ENCODE data around the gene SKIC8.
A peak's percentile ranks its signal among the peaks of the same experiment; 100 is the strongest.

SKIC8 gene

DNA sequence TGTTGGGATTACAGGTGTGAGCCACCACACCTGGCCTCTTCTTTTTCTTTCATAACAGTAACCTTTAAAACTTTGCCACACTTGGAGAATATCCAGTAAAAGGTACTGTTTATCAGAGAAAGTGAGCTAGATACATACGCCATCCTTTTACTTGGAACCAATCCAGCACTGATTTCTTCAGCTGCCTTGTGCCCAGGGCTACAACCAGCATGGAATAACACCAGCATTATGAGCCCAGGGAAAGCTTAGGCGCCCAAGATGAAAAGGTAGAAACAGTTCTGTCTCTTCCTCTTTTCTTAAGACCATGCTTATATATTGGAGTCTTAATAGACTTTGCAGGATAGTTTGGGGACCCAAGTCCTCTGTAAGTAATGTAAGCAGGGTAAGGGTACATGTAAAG lies 8.4 kb downstream of the SKIC8 start:
- no peak for DNase-seq

DNA sequence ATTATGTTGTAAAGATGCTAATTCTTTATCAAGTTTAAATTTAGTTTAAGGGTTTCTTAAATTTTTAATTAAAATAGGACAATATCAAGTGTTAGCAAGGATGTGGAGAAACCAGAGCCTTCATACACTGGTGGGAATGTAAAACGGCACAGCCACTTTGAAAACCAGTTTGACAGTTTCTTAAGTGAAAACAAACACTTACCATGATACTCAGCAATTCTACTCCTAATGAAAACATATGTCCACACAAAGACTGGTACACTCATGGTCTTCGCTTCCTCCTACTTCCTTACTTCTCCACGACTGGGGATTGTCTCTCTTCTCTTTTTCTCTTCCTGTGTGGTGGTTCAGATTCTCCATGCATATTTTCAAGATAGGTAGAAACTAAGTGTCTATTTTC lies 9.2 kb downstream of the SKIC8 start:
- DNase-seq: no peak

DNA sequence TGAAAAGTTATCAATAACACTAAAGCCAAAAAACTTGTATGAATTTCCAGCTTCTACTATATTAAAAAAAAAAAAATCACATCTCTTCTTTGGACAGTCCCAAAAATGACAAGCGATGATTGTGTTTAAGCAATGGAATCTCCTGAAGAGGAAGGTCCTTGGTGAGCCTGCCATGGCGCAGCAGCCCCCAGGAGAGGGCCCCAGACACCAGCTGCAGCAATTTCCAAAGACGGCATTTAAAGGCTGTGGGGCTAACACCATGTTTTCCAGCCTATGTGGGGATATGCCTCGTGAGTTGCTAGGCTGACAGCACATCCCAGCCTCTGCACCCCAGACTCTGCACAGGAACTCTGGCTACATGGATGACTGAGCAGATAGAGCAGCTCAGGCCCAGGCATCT lies 14.7 kb downstream of the SKIC8 start:
- DNase-seq: no peak

DNA sequence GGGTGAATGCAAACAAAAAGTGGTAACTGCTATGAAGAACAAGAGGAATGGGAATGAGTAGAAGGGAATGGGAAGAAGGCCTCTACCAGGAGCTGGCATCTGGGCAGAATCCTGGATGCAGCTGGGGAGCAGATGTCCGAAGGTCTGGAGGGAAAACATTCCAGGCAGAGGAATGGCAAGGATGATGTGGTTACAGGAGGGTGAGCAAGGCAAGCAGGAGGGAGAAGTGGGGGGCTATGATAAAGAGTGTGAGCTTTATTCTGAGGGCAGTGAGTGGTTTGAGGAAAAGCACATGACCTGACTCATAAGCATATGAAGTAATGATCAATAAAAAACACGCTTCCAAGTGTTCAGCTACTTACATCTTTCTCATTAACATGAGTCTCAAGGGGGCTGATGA lies 17.1 kb downstream of the SKIC8 start:
- DNase-seq: no peak

DNA sequence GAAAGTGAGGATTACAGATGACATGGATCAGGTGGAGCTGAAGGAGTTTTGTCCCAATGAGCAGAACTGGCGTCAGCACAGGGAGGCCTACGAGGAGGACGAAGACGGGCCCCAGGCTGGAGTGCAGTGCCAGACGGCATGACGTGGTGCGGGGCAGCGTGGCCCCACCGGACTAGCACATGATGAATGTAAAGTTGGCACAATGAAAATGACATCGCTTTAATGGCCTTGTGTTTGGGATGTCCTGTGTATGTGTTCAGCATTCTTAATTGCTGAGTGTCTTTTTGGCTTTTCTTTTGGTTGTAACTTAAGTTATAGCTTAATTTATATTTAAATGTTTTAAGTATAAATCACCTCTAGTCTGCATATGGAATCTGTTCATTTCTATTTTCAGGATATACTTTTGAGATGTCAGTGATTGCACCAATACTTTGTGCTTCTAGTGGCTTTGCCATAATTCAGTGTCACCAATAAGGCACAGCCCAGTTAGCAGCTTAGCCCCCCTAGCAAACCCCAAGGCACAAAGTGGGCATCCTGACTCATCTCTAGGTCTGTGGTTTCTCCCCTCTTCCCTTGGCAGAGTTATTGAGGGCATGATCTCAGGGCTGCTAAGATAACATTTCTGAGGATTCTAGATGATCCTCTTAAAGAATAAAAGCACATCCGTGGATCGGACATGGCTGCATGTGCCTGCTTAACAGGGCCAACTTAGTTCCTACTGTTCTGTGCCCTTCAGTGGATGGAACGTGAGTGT lies 18.9 kb downstream of the SKIC8 start:
- no peak for DNase-seq

DNA sequence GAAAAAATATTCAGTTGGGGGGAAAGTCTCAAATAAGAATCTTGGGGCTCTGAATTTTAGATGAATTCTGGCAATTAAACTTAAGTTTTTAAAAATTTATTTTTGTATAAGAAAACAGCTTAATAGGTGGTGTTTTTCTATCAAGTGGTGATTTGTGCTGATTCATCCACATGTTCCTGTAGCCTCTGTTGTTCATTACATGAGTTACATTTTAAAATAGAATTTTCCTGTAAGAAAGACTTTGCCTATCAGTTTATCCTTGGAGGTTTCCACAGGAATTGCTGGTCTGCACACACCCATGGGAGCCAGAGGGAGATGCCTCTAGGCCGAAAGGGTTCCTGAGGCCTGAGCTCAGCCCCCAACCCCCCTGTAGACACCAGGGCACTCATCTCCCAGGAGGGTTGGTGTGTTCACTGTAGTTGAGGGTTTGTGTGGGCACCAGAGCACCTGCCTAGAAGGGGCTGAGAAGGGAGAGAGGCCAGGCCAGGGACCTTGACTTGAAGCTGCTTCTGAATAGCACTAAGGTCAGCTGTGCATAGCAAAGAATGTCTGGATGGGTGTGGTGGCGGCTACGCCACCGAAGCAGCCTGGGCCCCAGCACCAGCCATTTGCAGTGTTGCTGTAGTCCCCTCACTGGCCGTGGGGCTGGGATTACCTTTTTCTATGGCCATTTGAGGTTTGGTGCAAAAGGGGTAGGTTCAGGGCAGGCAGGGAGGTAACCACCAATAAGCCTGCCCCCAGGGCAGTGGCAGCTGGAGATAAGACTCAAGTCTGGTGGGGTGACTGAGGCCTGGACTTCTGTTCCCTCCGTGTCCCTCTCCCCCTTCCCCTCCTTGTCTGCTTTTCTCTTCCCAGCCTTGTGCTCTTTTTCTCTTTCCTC lies 23.1 kb downstream of the SKIC8 start:
- DNase-seq: no peak

DNA sequence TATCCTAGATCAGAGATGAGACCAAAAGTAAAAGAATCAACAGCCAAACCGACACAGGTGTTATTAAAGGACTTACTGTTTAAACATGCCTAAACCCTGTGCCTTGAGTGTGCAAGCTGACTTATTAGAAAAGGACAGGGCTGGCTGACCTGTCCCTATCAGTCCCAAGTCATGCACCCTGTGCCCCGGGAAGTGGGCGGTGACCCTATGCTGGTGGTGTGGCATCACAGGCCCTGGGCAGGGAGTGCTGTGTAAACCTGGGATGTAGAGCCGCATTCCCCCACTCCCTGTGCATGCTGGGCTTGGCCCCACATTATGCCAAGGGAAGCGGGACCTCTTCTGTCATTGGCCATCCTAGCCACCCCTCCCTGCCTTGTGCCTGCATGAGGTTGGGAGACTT lies 24.4 kb downstream of the SKIC8 start:
- DNase-seq: no peak

DNA sequence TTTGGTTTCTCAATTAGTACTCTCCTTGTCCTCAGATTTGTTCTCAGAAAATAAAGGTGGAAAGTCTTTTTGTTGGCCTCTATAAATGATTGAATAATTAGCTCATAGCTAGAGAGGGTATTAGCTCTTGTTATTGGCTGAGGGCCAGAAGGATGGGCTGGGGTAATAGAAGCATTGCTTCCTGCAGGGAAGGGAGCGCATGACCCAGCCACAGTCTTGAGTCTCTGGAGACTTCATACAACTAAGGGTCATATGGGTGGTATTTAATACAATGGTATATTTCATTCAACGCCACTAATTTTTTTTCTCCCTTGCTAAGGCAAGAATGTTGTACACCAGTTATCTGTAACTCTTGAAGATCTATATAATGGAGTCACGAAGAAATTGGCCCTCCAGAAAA lies 26.6 kb downstream of the SKIC8 start:
- DNase-seq: no peak

DNA sequence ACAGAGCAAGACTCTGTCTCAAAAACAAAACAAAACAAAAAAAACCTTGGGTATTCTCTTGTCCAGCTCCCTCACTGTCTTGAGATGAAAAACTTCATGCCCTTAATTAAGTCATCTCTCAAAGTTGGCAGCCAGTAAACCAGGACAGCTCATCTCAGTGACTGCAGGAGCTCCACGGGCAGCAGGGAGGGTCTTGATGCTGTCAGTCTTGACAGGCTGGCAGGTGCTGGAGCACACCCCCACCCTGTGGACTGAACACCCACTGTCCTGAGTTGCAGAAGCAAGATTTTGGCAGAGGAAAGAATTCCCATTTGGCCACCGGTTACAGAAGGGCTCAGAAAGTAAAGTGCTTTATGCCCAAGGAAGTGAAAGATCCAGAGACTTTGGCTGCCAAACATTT lies 27.1 kb downstream of the SKIC8 start:
- no peak for DNase-seq

DNA sequence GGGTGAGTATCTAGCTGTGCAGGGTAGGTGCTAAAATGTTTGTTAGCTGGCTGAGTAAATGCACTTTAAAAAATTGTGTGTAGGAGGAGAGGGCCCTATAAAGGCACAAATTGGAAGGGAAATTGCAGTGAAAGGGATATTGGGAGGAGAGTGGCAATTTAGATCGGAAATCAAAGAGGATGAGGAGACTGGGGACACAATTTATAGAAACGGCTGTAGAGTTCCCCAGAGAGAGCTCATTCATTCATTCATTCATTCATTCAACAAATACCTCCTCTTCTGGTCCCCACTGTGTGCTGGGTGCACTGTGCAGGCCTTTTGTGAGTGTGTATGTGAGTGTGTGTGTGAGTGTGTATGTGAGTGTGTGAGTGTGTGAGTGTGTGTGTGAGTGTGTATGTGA lies 32.6 kb downstream of the SKIC8 start:
- no peak for DNase-seq

DNA sequence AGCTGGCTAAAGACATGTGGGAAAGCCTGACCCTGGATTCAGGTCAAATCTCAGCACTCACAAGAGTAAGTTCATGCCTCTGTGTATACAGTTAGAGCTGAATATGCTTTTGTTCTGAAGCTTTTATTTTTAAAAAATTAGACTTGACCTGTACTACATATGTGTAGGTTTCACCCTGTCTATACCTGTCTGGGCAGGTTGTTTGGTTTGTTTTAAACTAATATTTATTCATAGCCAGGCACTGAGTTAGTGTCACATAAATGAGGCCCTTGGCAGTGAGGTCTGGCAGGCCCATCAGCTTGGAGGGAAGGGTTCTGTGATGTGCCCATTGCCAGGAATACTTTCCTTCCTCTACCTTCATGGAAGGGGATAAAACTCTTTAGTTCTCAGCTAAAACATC lies 33.2 kb downstream of the SKIC8 start:
- DNase-seq: no peak

DNA sequence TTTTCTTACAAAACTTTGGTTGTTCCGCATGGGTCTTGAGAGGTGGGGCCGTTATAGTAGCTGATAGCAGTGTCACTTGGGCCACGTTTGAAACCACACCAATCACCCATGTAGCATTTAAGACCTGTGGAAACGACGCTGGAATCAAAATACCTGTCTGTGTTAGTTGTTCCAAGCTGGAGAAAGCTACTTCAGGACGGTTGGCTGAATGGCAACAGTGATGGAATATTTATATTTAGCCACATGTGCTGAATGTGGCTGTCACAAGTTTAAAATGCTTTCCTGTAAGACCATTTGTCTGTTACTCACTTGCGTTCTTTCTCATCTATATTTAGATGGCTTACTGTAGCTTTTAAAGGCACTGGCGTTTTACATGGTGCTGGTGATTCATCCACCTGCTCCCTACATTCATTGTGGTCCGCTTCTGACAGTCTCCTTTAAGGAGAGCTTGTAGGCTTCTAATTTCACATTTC lies 33.6 kb downstream of the SKIC8 start:
- no peak for DNase-seq

DNA sequence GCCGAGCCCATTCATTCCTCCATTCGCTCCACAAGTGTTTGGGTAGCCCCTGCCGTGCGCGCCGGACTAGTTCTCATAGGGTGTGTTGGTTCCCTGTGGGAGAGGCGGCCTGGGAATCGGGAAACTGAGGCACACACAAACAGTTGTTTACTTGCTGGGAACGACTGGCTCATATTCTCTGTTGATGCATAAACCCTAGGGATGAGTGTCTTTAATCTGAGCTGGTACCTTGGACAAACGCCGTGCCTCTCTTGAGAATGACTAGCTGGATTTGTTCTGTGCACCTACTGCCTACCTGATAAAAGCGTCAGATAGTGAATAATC lies 34.3 kb downstream of the SKIC8 start:
- no peak for DNase-seq

DNA sequence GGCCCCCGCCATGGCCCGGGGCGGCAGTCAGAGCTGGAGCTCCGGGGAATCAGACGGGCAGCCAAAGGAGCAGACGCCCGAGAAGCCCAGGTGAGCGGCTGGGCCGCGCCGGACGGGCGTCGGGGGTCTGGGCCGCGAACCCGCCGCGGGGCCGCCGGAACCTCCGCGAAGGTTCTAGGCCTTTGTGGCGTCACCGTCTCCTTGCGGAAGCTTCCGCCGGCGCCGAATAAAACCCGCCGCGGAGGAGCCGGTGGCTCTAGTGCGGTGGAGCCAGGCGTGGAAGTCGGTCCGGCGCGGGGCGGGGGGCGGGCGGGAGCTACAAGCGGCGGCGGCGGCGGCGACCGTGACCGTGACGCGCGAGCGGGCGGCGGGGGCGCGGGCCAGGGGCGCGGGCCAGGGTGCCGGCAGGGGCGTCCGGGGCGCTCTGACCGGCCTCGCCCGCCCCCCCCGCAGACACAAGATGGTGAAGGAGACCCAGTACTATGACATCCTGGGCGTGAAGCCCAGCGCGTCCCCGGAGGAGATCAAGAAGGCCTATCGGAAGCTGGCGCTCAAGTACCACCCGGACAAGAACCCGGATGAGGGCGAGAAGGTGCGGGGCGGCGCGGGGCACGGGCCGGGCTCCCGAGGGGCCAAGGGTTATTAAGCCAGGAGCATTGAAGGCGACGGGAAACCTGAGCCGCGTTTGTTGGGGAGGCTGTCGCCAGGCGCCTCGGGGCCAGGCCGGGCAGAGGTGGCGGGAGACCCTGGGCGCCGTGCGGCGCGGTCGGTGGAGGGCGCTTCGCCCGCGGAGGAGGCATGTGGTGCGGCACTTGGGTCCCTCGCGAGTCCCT lies 34.9 kb downstream of the SKIC8 start, which contains the start of gene DNAJA4:
DNAJA4 (plus strand) TSS at position 259 of the 833 bp plus-strand sequence; CDS start at position 461, 202 bp downstream.
- DNase-seq: peak; percentile 85

DNA sequence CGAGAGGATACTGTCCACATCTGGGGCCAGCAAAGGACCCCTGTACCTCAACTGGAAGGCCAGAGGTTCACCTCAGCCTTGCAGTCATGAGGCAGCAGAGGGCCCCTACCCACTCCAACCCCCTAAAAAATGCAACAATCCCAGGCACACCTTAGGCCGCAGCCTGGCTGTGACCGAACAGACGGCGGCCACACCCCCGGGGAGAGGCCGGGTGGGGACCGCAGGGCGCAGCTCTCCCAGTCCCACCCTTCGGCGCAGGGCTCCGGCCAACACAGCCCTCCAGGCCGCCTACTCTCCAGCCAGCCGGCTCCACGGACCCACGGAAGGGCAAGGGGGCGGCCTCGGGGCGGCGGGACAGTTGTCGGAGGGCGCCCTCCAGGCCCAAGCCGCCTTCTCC lies 35.5 kb downstream of the SKIC8 start:
- DNase-seq: no peak

DNA sequence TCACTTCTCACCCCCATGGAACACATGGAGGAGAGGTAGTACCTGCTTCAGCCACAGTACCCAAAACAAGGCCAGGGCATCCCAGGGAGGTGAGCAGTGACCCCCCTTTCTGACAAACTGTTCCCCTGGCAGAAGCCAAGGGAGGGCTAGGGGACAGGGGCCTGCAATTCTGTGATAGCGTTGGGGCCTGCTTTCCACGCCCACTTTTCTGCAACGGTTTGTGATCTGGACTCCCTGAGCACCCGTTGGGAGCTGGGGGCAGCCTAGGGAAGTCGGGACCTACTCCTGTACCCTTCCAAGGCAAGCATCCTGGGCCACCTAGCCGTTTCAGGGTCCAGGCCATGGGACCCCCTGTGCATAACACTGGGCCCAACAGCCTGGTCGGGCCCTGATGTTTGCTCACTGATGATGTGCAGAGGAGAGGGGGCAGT lies 36.0 kb downstream of the SKIC8 start:
- DNase-seq: no peak

DNA sequence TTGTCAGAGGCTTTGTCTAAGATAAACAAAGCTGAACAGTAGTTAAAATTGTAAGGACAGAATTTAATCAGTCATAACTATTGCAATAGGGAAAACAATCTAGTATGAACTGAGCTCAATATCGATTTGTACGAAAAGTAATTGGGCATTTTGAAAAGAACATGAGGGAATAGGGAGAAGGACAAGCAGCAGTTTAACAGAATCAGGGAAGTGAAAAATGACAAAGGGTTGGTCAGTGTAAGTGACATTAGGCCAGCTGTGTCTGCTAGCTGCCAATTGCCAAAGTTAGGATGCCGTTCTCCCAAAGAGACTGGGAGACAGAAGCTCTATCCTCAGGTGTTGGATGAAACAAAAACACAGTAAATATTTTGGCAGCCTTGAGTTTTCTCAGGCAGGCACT lies 38.3 kb downstream of the SKIC8 start:
- no peak for DNase-seq

DNA sequence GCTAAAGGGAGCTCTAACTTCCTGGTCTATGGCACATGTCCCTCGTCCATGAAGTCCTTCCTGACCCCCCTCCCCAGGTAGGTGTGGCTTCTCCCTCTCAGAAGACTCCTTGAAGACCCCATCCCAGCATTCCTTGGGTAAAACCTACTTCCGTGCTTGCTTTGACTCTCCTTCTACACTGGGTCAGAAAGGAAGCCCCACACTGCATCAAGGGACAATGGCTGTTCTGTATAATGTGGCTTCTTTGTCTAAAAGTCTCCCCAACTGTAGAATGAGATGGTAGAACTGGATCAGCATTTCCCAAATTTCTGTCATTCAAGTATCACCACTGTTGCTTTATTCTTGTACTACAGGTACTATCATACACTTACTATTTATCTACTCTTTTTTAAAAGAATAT lies 38.9 kb downstream of the SKIC8 start:
- no peak for DNase-seq

DNA sequence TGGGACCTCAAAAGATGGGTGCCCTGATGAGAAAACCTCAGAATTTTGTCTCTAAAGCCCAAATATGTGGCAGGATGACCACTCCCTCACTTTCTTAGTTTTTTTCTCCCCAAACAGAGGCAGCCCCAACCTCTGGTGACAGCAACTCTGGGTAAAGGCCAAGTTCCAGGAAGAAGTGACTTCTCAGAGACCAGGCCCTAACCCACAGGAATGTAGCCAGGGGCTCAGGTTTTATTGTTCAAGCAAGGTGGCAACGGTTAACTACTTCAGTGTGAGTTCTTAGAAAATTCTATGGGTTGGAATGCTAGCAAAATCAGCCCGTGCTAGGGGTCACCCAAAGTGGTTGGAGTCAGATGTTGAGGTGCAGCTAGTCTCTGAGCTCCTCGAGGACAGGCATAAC lies 40.2 kb downstream of the SKIC8 start:
- no peak for DNase-seq

DNA sequence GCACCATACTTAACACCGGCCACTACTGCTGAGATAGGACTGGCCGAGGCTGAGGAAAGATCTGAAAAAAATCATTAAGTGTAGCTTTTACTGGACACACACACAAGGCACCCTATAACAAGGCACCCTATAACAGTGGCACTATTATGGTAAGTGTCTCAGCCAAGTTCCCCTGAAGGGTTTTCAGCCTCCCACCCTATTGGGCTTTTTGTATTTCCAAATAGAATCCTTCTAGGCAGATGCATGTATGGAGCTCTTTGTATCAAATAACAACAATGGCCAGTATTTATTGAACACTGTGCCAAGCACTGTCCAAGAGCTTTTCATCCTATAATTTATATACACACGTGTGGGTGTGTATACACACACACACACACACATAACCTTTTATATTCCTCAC lies 41.7 kb downstream of the SKIC8 start:
- DNase-seq: no peak

DNA sequence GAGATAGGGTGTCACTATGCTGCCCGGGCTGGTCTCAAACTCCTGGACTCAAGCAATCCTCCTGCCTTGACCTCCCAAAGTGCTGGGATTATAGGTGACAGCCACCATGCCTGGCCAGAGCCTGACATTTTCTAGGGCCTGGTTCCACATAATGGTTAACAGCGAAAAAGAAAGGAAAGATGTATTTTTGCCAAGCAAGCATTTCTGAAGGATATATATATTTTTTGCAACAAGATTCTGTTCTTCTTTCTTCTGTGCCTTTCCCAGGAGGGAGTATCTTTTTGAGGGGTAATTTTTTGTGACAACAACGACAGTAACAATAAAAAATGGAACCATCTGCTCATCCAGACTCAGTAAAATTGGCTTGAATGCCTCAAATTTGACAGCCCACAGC lies 43.4 kb downstream of the SKIC8 start:
- no peak for DNase-seq

DNA sequence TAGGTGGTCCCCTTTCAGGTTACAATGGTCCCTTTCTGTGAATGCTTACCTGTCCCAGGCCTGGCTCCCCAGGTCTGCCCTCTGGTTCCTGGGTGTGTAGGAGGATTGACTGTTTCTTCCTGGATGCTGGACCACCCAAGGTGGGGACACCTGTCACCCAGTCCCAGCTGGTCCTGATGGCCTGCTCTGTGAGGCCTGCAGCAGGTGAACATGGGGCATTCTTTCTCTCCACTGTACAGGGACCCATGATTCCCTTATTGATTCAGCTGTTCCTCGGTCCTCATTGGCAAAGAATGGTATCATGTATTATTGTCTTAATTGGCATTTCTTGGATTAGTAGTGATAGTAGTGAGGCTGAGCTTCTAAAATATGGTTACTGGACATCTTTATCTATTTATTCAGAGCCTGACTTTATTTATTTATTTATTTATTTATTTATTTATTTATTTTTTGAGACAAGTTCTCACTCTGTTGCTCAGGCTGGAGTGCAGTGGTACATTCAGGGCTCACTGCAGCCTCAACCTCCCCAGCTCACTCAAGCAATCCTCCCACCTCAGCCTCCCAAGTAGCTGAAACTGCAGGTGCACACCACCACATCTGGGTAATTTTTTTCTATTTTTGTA lies 43.9 kb downstream of the SKIC8 start:
- no peak for DNase-seq

DNA sequence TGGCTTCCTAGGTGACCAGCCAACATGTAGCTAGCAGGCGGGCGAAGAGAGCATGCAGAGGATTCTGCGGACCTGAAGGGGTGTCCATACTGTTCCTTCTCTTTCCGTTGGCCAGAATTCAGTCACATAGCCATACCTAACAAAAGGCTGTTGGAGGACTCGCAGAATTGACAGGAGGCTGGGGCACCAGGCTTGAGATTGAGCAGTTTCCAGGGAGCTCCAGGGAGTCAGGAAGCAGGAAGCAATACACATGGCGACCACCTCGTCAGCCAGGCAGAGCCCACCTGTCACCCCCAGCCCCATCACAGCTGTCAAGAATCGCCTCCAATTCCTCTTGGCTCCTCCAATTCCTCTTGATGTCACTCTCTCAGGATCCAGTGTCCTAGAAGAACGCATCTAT lies 48.3 kb downstream of the SKIC8 start:
- no peak for DNase-seq

Measured in retina (tissue), 1 donor.